ENCODE results near the gene TMEM62.
"Not testable (repeated sequence)": the region's sequence is repeated elsewhere in the genome, so short reads cannot be mapped to it uniquely, and the experiment has no call there.

The TMEM62 gene

DNA sequence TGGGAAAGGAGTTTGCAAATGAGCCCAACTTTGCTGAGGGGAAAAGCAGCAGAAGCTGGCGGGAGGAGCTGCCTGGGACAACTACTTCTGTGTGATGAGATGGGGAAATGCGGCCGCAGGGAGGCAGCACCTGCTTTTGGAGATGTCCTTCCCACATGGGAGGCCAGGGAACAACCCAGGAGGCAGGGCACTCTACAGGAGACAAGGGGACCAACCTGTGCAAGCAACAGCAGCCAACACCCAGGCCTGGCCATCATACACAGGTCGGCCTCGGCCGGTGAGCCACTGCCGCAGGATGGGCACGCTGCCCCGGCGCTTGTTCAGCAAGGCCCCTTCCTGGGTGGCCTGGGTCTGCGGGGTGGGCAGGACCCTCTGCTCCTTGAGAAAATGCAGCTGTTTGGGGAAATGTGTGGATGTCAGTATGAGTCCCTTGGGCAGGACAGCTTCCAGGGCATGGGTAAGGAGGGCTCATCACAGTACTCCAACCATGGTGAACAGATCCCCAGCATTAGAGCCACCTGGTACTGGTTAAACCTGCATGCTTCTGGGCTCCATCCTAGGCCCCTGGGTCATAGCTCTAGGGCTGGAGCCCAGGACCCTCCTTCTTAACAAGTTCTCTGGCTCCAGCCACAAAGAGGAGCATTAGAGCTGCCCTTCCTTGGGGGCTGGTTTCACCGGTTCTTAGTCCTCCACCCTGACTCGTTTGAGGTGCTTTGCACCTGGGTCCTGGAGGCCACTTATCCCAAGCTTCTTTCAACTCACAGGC is 75.9 kb downstream of the TMEM62 start:
- no peak for DNase-seq (ENCODE audit: low spot score)

DNA sequence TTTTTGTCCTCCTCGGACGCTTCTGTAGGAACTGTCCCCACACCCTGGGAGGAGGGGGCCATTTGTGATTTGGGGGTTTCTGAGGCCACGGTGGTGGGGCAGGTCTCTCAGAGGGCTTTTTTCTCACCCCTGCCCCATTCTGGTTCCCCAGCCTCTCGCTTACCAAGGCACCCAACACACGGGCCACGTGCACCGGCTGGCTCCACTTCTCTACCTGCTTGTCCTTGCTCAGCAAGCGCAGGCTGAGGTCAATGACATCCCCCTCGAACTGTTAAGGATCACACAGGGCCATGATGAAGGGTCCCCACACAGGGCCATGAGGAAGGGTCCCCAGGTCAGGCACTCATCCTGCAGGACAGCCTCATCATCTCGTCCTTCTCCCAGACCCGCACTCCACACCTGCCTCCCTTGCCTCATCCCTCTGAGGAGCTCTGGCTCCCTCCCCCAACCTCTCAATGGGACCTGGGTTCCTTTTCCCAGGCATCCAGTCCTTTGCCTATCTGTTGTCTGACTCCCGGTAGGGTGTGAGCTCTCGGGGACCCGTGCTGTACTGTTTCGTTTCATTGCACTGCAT is 76.9 kb downstream of the TMEM62 start:
- DNase-seq (ENCODE audit: low spot score), result no peak

DNA sequence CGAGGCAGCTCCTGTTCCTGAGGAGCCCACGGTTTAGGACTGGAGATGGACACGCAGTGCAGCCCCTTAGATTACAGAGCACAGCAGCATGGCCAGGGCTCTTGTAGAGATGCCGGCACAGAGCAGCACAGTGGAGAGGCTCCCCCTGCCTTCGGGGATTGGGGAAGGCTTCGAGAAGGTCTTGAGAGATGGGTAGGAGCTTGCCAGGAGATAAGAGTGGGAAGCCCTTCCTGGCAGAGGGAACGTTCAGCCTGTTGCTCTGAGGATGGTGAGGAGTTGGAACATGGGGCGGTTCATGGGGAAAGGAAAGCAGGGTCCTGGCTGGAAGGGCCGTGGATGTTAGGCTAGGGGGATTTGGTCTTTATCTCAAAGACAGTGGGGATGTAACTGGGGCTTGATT is 77.4 kb downstream of the TMEM62 start:
- no peak for DNase-seq (ENCODE audit: low spot score)

DNA sequence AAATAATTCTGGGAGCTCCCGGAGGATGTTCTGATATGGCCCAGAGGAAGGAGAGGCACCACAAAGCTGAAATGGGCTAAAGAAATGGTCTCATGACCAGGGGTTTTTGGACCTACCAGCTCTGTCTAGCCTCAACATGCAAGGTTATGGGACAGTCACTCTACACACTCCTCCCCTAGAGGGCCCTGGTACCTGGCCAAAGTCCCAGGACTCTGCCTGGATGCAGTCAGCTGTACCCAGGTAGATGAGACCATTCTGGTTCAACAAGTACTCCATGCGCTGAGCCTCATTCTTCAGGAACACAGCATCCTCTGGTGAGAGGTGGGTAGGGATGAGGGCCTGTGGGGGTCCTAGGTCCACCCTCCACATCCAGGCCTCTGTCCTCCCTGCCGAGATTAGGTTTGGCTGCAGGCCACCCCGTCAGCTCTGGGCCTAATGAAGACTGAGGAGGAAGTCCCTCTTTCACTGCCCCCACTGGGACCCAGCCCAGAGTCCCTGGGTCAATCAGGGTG is 77.9 kb downstream of the TMEM62 start:
- DNase-seq (ENCODE audit: low spot score), result no peak

DNA sequence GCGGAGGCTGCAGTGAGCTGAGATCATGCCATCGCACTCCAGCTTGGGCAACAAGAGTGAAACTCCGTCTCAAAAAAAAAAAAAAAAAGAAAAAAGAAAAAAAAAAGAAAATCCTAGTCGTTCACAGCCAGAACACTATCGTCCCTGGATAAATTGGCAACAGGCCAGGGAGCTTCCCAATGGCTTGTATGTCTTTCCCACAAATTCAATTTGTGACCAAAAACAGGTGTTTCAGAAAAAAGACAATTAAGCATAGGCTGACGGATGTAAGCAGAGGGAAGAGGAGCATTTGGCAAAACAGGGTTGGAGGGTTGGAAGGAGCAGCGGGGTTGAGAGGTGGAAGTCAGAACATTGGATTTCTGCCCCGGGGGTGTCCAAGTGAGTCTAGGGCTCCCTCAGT is 78.9 kb downstream of the TMEM62 start:
- DNase-seq (ENCODE audit: low spot score), result no peak

DNA sequence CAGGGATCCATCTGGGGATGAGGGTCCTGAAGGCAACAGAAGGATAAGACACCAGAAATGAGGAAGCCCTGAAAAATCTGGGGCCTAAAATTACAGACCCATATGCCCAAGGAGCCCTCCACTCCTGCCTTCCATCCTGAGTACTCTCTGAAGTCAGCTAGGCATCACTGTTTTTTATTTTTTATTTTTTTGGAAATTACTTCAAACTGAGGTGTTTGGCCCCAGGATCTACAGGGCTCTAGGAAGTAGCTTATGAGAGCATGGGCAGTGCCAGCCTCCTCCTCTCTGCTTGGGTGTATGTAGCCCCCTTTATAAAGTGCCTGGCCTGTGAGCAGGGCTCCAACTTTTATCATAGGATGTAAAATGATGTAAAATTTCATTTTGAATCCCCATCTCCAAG is 79.6 kb downstream of the TMEM62 start:
- DNase-seq (ENCODE audit: low spot score), result no peak

DNA sequence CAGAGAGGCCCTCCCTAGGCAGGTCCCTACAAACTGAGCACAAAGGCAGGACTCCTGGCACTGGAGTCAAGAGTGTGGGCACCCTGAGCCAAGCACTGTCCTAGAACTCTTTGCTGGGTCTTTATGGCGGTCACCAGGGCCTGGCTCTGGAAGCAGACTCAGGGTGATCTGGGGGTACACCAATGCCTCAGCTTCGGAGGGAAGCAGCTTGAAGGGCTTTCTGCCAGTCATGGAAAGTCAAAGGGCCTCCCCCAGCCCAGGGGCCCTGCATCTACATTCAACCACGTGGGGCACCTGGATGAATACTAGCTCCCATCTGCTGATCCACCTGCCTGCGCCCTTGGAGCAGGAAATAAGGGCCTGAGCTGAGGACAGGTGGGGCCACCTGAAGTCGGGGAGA is 80.1 kb downstream of the TMEM62 start:
- no peak for DNase-seq (ENCODE audit: low spot score)

DNA sequence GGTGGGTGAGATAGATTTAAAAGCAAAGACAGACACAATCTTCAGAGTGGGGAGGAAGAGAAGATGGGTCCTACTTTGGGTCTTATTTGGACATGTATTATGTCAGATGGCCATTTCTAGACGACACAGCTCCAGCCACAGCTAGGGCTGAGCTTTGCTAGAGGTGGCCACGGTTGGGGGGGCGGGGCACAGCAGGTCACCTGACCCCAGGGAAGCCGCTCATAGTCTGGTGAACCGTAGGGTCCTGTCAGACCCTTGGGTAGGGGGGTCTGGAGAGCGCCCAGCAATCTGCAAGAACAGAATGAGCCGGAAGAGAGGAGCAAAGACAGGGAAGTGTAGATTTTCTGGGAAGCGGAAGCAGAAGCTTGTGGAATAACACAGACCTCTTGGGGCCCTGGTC is 80.8 kb downstream of the TMEM62 start:
- DNase-seq (ENCODE audit: low spot score), result no peak

DNA sequence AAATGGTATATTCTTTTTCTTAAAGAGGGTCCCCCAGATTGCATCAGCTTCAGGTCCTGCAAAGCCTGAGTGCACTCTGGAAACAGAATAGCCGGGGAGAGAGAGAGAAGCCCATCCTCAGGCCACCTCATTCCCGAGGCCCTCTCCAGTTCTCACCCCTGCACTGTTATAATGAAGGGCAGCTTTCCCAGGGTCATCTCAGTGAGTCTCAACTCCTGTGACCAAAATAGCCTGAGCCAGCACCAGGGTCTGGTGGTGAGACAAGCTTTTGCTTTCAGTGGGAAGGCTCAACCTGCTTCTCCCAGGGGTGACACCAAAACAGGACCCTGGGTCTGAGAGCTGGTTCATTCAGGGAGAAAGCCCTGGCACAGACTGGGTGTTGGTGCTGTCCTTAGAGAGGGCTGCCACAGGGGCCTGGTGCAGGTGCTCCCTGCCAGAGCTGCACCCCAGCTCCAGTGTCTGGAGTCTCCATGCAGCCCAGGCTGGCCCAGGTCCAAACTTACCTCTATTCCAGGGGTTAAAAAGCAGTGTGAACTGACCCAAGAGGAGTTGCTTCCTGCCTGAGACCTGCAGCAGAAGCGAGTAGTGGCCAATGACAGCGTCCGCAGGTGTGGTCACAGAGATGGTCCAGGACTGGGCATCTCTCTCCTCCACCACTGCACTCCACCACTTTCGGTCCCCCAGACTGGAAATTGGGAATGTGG is 81.4 kb downstream of the TMEM62 start:
- no peak for DNase-seq (ENCODE audit: low spot score)

DNA sequence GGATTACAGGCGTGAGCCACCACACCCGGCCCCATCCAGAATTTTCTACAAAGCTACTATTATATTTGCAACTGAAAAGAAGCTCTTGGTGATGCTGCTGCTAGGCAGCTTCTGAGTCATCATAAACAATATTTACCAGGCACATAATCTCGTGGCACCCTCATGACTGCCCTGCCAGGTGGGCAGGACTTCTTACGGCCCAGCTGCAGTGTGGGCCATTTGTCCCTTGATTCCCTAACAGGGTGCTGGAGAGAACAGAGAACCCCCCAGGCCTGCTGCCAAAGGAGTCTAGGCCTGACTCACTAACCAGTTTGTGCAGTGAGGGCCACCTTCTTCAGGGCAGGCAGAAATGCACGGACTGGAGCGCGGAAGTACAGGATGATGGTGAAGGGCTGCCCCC is 82.6 kb downstream of the TMEM62 start:
- no peak for DNase-seq (ENCODE audit: low spot score)

DNA sequence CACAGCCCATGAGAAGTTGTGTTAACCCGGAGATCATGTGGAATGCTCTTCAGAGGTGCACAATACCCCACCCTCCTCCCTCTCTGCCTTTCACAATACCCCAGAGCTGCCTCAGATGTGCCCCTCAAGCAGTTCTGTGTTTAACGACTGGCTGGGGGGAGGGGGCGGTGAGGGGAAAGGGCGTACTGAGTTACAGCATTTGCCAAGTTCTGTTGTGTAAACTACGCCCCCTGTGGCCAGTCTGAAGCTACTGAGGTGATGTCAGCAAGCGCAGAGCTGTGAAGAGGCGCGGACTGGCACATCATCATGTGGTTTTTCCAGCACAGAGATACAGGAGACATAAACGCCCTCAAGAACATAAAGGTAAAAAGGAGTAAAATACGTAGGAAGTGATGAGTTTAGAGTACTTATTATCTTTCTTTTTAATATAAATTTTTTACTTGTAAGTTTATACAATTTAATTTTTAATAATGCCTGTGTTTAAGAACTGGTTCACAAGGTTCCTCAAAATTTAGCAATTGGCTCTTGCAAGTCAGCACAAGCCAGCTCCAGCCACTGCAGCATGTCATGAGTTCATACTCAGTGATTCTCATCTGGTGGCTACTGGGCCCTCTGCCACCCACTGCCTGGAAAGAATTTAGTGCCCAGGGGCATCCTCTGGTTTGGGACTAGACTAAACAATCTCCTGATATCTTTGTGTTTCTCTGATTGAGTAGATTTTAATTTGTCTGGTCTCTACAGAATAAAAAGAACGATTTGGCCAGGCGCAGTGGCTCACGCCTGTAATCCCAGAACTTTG is 85.7 kb downstream of the TMEM62 start:
- no peak for DNase-seq (ENCODE audit: low spot score)

DNA sequence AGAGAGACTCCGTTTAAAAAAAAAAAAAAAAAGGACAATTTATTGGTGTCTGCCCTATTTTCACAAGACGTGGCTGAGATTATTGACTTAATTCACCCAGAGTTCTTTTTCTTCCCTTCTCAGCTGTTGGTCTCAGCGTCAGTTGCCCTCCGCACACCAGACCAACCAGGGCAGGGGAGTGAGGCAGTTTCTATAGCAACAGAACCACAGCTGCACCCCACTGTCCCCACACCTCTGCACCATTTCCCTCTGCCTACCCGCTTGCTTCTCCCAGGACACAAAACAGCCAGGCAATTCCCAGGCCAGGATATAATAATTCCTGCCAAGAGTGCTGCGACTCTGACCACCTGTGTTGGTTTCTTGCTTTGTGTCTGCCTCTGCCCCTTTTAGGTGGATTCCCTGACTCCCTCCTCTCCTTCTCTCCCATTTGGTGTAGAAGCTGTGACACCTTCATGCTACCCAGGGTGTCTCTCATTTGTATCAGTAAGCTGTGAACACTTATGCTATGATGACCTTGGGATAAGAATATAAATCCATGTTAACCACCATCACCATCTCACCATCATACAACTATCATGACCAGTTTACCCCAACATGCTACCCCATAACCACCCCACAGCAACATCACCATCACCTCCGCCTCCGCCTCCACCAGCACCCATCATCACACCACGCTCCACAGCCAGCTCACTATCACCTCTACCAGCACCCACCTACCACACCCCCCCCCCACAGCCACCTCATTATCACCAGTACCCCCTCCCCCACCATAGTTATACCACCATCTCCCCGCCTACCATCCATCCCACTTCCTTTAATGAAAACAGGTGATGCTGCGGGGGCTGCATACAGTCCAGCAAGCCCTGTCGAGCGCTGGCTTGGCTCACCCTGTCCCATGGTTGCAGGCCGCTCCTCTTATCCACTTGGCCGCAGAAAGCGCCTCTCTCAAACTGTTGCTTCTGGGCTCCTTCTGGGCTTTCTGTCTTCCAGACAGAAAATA is 86.8 kb downstream of the TMEM62 start:
- no peak for DNase-seq (ENCODE audit: low spot score)

DNA sequence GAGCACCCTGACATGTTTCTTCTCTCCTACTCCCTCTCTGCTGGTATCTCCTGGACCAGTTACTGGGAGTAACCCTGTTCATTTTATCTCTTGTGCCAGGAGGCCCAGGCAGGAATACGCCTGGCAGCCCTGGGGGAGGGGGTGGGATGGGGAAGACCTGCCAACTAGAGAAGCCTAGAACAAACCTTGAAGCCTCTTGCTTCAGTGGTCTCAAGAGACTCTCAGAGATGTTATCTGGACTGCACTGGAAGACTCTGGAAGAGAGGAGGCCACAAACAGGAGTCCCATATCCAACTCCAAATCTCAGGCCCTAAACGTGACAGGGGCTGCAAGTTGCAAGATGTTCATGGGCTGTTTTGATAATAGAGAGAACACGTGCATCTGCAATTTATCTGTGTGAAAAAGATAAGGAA is 87.6 kb downstream of the TMEM62 start, which contains the start of gene EPB42:
EPB42 (minus strand) TSS at position 28 of the 413 bp plus-strand sequence. CDS start 193 bp downstream, outside the sequence.
- DNase-seq (ENCODE audit: low spot score), result no peak

DNA sequence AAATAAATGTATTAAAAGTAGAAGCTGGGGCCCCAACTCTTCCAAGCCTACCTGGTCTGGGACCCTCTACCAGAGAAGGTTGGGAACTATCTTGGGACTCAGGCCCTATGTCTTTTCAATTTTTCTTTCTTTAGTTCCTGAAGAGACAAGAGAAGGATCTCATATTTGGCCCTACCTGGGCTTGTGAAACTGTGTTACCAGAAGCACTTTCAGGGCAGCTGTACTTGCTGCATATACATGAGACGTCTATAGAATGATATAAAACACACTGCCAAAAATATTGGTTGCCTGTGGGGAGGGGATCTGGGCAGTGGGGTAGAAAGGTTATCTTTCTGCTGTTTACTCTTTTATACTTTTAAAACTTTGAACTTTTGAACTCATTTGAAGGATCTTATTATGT is 88.0 kb downstream of the TMEM62 start:
- no peak for DNase-seq (ENCODE audit: low spot score)

DNA sequence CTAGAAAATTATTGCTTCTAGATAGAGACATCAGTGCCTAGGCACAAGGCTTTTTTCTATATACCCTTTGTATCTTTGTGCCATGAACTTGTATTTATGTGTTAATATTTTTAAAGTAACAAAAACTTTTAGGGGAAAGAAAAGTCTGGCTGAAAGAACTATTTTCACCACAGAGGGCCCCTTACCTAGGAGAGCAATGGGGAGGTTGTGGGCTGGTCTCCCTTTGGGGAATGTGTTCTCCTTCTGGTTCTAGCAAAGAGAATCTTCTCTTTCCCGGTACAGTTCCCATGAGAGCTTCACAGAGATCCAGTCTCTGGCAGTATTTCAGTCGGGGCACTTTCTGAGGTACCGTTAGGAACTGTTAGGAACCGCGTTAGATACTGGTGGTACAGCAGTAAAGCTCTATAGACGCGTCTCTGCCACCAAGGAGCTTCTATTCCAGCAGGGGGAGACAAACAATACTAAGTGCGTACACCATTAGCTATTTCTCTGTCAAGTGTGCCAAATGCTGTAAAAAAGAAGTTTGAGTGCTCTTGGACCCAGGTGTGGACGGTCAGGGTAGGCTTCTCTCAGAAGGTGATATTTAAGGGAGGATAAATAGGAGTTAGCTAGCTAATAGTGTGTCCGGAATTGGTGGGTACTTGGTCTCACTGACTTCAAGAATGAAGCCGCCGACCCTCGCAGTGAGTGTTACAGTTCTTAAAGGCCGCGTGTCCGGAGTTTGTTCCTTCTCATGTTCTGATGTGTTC is 92.0 kb downstream of the TMEM62 start:
- DNase-seq (ENCODE audit: low spot score), result peak; percentile 60

DNA sequence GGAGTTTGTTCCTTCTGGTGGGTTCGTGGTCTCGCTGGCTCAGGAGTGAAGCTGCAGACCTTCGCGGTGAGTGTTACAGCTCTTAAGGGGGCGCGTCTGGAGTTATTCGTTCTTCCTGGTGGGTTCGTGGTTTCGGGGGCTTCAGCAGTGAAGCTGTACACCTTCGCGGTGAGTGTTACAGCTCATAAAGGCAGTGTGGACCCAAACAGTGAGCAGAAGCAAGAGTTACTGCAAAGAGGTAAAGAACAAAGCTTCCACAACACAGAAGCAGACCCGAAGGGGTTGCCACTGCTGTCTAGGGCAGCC is 92.5 kb downstream of the TMEM62 start:
- DNase-seq (ENCODE audit: low spot score), result not testable (repeated sequence)

DNA sequence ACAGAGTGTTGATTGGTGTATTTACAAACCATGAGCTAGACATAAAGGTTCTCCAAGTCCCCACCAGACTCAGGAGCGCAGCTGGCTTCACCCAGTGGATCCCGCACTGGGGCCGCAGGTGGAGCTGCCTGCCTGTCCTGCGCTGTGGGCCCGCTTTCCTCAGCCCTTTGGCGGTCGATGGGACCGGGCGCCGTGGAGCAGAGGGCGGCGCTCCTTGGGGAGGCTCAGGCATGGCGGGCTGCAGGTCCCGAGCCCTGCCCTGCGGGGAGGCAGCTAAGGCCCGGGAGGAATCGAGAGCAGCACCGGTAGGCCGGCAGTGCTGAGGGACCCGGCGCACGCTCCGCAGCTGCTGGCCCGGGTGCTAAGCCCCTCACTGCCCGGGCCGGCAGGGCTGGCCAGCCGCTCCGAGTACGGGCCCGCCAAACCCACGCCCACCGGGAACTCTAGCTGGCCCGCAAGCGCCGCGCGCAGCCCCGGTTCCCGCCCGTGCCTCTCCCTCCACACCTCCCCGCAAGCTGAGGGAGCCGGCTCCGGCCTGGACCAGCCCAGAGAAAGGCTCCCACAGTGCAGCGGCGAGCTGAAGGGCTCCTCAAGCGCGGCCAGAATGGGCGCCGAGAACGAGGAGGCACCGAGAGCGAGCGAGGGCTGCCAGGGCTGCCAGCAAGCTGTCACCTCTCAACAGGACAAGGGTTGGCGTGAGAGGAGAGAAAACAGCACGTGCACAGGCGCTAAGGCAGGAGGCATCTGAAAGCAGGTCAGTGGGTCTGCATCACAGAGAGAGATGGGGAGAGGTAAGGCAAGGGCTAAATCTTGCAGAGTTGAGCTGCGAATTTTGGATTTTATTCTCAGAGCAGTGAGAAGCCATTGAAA is 93.3 kb downstream of the TMEM62 start:
- no peak for DNase-seq (ENCODE audit: low spot score)

DNA sequence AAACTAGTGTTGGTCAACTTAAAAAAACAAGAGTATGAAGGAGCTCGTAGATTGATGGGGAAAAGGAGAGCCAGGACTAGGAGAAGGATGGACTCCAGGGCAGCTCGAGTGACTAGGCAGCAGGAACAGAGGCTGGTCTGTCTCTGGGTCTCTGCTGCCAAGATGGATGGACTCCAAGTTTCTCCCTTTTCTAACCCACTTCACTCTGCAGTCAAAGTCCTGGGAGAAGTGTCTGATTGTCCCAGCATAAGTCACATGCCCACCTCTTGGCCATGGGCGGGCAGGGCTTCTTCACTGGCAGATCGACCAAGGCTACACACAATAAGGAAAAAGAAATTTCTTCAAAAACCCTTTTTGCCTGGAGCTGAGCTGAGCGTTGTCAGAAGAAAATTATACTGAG is 96.6 kb downstream of the TMEM62 start:
- DNase-seq (ENCODE audit: low spot score), result no peak

DNA sequence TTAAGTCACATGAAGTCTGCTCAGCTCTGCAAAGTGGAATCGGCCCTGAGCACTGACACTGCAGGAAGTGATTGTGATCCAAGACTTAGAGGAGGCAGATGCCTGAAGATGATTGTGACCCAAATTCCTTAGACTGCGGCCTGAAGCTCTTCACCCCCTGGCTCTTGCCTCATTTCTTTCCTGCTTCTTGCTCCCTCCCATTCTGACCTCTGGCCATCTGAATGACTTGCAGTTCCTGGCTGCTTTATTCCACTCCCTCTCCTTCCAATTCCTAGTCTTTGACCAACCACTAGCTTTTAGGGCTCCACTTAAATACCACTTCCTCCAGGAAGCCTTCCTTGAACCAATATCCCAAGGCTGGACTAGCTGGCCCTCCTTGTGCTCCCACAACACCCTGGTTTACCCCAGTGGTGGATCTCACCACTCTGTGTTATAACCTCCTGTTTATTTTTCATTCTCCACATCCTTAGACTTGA is 97.3 kb downstream of the TMEM62 start:
- DNase-seq (ENCODE audit: low spot score), result no peak
